DMS 273 treated with DMSO at 0.1 percent for 48 hours (cell line): Measurements from ENCODE around the gene ADRA2B.
"Not testable (repeated sequence)": the region's sequence is repeated elsewhere in the genome, so short reads cannot be mapped to it uniquely, and the experiment has no call there.

Experiments
- DNase-seq: peaks from one replicate; lab custom pipeline; 2025; lab: John Stamatoyannopoulos, UW

Gene ADRA2B

GRCh38 chr2:96066511-96066910 is 49.9 kb downstream of the ADRA2B start:
- not testable (repeated sequence) for DNase-seq

GRCh38 chr2:96065954-96066353 is 50.4 kb downstream of the ADRA2B start:
- not testable (repeated sequence) for DNase-seq

GRCh38 chr2:96065381-96065930 is 50.9 kb downstream of the ADRA2B start:
- no peak for DNase-seq

GRCh38 chr2:96064760-96065159 is 51.6 kb downstream of the ADRA2B start:
- DNase-seq = not testable (repeated sequence)

GRCh38 chr2:96064047-96064675 is 52.2 kb downstream of the ADRA2B start:
- not testable (repeated sequence) for DNase-seq

GRCh38 chr2:96063116-96063899 is 53.1 kb downstream of the ADRA2B start:
- DNase-seq = not testable (repeated sequence)
